Measurements from ENCODE around the gene ELOVL3. TPM values are rescaled to one million over a fixed set of nuclear protein-coding genes. Genes with fewer than 3 reads are reported as not detected.

ELOVL3 gene
- total and polyA plus RNA-seq, 10 of the 15 experiments (the other 5 are each of a cell fraction or from before 2014, with no cell fraction given) = 0.10 to 0.18 (median 0.11) TPM; not detected in 7

DNA sequence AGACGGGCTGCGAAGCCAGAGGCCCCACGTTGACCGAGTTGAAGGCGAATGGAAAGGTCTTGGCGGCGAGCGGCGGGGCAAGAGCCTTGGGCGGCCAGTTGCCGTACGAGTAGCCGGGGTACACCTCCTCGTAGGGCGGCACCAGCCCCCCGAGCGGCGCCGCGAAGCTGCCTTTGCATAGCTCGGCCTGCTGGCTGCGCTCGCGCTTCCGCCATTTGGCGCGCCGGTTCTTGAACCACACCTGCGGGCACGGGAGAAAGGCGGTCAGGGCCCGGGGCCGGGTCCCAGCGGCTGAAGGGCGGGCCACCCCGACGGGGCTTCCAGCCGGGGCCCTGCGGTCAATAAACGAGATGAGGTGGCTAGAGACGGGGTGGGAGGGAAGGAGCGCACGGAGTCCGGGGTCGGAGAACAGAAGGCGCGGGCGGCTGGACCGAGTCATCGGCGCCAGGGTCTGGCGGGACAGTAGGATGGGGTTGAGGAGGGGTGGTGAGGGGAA is 4.8 kb downstream of the ELOVL3 start (continued):
- TF ChIP-seq BHLHE40 (IDR thresholded peaks at IDR 0.05; ENCODE audit: borderline replicate concordance in 1 of 2, low read depth in 2 of 2, low read length in 1 of 2) (peak; percentile 33 to 55; a peak in 1 of 4 replicates), SUZ12 (IDR thresholded peaks at IDR 0.05; ENCODE audit: unreplicated experiment) (peak; percentile 7), DPF2 (IDR thresholded peaks at IDR 0.05) (0 out of 2 replicates have a peak, but pooled peaks have one; percentile 7), RAD51 (IDR thresholded peaks at IDR 0.05) (no peak), CBX5 (IDR thresholded peaks at IDR 0.05; ENCODE audit: low read depth) (no peak), SPI1 (IDR thresholded peaks at IDR 0.05; ENCODE audit: borderline replicate concordance, insufficient read depth, low read depth, low read length) (no peak), RUNX3 (IDR thresholded peaks at IDR 0.05; ENCODE audit: low read length) (peak; percentile 15; the same call in 1 of the 2 replicates)
- TF ChIP-seq, protein P1, sequence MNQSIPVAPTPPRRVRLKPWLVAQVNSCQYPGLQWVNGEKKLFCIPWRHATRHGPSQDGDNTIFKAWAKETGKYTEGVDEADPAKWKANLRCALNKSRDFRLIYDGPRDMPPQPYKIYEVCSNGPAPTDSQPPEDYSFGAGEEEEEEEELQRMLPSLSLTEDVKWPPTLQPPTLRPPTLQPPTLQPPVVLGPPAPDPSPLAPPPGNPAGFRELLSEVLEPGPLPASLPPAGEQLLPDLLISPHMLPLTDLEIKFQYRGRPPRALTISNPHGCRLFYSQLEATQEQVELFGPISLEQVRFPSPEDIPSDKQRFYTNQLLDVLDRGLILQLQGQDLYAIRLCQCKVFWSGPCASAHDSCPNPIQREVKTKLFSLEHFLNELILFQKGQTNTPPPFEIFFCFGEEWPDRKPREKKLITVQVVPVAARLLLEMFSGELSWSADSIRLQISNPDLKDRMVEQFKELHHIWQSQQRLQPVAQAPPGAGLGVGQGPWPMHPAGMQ (IDR thresholded peaks at IDR 0.05; ENCODE audit: borderline replicate concordance) = no peak
